Cardiac muscle cell (in vitro differentiated cells and primary cell): ENCODE results near the gene SMC3. TPM values are rescaled to one million over a fixed set of nuclear protein-coding genes. Genes with fewer than 3 reads are reported as not detected.
"Not testable (repeated sequence)": the region's sequence is repeated elsewhere in the genome, so short reads cannot be mapped to it uniquely, and the experiment has no call there.

Experiments used
- DNase-seq, 2 donors: peaks; one replicate each; pipeline versions ENCODE4 v3.0.0 to v3.0.0-alpha.2; 2010 to 2017; ENCODE audit warnings: low read depth in 1 of 2, low spot score in 1 of 2
- H3K27ac ChIP-seq: fragments of 200-600 bp; sonication (generic); 2 replicates; pipeline ENCODE4 v1.5.1; 2016
- H3K27me3 ChIP-seq: fragments of 200-600 bp; sonication (generic); 2 replicates; pipeline ENCODE4 v1.6.0; 2016; ENCODE audit warnings: control low read depth
- H3K36me3 ChIP-seq: fragments of 200-600 bp; sonication (generic); 2 replicates; pipeline ENCODE4 v1.5.1; 2016; ENCODE audit warnings: control low read depth
- H3K4me1 ChIP-seq: fragments of 200-600 bp; sonication (generic); 2 replicates; pipeline ENCODE4 v1.8.1; 2017; ENCODE audit warnings: low read depth, mild to moderate bottlenecking, mixed run types
- H3K4me3 ChIP-seq: fragments of 200-600 bp; sonication (generic); 2 replicates; pipeline ENCODE4 v1.5.1; 2016; ENCODE audit warnings: mild to moderate bottlenecking
- H3K9me3 ChIP-seq: fragments of 200-600 bp; sonication (generic); 2 replicates; pipeline ENCODE4 v1.5.1; 2017; ENCODE audit warnings: low read depth, mild to moderate bottlenecking, control low read depth
- CTCF ChIP-seq: IDR thresholded peaks from 2 replicates; pipeline ENCODE4 v1.5.1; 2012; ENCODE audit warnings: low read depth, mild to moderate bottlenecking, low read length
- polyA plus RNA-seq: library from polyadenylated mRNA; unstranded; fragments of >200 nt; fragmentation: Nextera tagmentation; extraction: Ambion mirVana; gene quantifications from 2 replicates; pipeline ENCODE4 v1.2.1, GENCODE V29; 2016
- total RNA-seq: library from RNA; depleted of rRNA; stranded (reverse); fragments of >200 nt; gene quantifications from 2 replicates; pipeline ENCODE4 v1.2.3, GENCODE V29; 2016

SMC3 gene
- total and polyA plus RNA-seq, 2 experiments from 2014 or later = 40.7 to 81.5 TPM

- no peak for DNase-seq
- no peaks in the 10 kb centered on the region for H3K36me3 ChIP-seq
- no peaks in the 10 kb centered on the region for H3K27me3 ChIP-seq
- H3K27ac ChIP-seq = no peak overlapping the region
- TF ChIP-seq CTCF = no peak
- H3K9me3 ChIP-seq = no peaks in the 10 kb centered on the region
- no peak overlapping the region for H3K4me3 ChIP-seq
- no peaks in the 10 kb centered on the region for H3K4me1 ChIP-seq
Measured at GRCh38 chr10:110619514-110620397, 52.3 kb downstream of the SMC3 start.

- Histone ChIP-seq H3K36me3 (no peaks in the 10 kb centered on the region), H3K4me3 (no peak overlapping the region), H3K27ac (no peak overlapping the region), H3K4me1 (no peaks in the 10 kb centered on the region), H3K9me3 (no peaks in the 10 kb centered on the region), H3K27me3 (no peaks in the 10 kb centered on the region)
- no peak for TF ChIP-seq CTCF
- DNase-seq = no peak
Measured at GRCh38 chr10:110620398-110620719, 52.9 kb downstream of the SMC3 start.

- H3K4me3 ChIP-seq, H3K27ac ChIP-seq, H3K4me1 ChIP-seq, DNase-seq, H3K27me3 ChIP-seq, H3K9me3 ChIP-seq, H3K36me3 ChIP-seq: not testable (repeated sequence)
Measured at GRCh38 chr10:110623316-110623715, 55.8 kb downstream of the SMC3 start.

- DNase-seq = no peak
- Histone ChIP-seq H3K9me3 (no peaks in the 10 kb centered on the region), H3K27ac (no peak overlapping the region)
Measured at GRCh38 chr10:110625356-110625894, 57.9 kb downstream of the SMC3 start.

GRCh38 chr10:110625951-110626855 lies 58.7 kb downstream of the SMC3 start:
- Histone ChIP-seq H3K4me3 (no peak overlapping the region), H3K36me3 (no peaks in the 10 kb centered on the region)
- DNase-seq = no peak

More at GRCh38 chr10:110625356-110625894, 57.9 kb downstream of the SMC3 start:
- no peaks in the 10 kb centered on the region for H3K27me3 ChIP-seq
- H3K4me1 ChIP-seq = peaks cover 12% of the 10 kb centered on the region
- H3K4me3 ChIP-seq = no peak overlapping the region
- TF ChIP-seq CTCF = no peak
- no peaks in the 10 kb centered on the region for H3K36me3 ChIP-seq

More at GRCh38 chr10:110625951-110626855, 58.7 kb downstream of the SMC3 start:
- Histone ChIP-seq H3K4me1 (peaks cover 13% of the 10 kb centered on the region), H3K27me3 (no peaks in the 10 kb centered on the region), H3K27ac (no peak overlapping the region), H3K9me3 (no peaks in the 10 kb centered on the region)
- TF ChIP-seq CTCF = no peak
